ENCODE data around the gene PLXNA3.

The PLXNA3 gene

DNA sequence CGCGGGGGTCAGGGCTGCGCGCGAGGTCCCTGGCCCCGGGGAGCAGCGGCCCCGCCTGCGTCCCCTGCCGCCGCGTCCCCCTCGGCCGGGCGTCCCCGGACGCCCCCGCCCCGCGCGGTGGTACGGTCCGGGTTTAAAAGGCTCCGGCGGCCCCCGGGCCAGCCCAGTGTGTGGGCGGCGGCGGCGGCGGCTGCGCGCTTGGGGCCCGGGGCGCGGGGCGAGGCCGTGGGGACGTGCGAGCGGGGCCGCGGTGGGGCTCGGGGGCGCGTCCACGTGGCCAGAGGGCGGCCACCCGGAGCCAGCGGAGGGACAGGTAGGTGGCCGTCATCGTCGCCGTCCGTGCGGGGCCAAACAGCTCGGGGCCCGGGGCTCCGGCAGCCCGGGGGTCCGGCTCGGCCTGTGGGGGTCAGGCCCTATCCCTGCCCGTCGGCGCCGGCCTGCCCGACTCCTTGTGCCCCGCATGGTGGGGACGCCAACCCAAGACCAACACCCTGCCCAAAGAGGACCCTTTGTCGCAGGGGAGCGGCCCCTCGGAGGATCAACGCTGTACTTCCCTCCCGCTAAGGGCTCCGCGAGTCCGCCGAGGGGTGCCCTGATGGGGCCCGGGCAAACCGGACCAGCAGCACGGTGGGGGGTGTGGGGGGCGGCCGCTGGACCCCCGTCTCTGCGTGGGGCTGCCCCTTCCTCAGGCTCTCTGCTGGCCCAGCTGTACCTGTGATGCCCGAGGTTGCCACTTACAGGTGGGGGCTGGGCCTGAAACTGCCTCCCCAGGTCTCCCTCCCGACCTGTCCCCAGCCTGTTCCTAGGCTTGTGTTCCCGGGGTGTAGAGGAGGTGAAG is at the start of gene PLXNA3:
Gene PLXNA3 (plus strand): TSS at position 166 of the 838 bp plus-strand sequence. CDS start 1,903 bp downstream, outside the sequence.
- DNase-seq (ENCODE audit: low read depth, low spot score): no peak

DNA sequence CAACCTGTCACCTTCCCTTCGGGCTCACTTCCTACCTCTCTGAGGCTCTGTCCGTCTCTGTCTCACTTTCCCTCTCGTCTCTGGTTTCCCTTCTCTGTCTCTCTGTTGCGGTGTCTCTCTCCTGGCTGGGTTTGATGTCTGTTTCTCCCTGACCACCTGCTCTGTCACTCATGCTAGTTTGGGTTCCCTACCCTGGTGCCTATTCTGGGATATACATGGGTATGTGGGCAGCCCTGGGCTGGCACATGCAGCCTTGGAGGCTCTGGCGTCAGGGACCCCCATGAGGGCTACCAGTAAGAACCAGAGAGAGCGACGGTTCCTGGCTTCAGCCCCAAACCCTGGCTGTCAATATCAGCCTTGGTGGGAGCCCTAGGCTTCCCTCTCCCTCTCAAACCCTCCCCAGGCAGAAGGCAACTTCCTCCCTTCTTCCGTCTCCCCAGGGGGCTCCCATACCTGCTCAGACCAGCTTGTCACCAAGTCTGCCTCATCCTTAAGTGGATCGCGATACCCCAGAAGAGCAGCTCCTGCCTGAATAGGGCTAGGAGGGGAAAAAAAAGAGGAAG is 49.3 kb upstream of the PLXNA3 start:
- no peak for DNase-seq (ENCODE audit: low read depth, low spot score)

DNA sequence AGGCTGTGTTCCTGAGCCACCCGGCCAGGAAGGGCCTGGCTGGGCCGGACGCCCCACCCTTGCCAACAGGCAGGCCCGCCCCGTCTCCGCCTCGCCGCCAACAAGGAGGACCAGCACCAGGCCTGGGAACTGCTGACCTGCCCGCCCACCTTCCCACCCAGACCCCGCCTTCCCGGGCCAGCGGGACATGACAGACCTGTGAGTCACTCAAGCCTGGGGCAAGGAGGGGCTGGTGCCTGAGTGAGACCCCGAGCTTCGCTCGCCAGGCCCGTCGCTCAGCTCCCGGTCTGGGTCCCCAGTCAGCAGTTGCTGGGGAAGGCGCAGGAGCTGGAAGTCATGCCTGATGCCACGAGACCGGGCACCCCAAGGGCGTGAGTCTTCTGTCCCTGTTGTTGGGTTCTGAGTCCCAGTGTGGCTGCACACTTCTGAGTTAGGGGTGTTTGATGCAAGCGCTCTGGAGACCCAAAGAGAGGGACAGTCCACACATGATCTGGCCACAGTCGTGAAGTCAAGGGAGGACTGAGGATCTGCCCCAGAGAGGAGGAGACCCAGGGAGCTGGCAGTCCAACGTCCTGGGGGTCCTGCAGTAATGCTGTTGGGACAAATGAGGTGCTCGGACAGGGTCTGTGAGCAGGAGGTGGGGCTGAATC is 48.7 kb upstream of the PLXNA3 start, which contains the start of gene DNASE1L1:
Gene DNASE1L1 (minus strand): TSS at position 33 of the 650 bp plus-strand sequence. CDS start 3,686 bp downstream, outside the sequence.
- DNase-seq (ENCODE audit: low read depth, low spot score): no peak

DNA sequence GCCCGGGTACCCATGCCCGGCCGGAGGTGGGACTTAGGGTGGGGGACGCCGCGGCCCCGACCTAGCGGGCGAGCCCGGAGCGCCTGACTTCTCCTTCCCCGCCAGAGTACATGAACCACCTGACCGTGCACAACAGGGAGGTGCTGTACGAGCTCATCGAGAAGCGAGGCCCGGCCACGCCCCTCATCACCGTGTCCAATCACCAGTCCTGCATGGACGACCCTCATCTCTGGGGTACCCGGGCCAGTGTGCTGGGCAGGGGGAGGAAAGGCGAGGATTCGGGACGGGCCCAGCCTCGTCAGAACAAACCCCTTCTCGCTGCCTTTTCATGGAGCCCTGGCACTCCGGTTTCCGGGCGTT is 46.1 kb upstream of the PLXNA3 start:
- no peak for DNase-seq (ENCODE audit: low read depth, low spot score)

DNA sequence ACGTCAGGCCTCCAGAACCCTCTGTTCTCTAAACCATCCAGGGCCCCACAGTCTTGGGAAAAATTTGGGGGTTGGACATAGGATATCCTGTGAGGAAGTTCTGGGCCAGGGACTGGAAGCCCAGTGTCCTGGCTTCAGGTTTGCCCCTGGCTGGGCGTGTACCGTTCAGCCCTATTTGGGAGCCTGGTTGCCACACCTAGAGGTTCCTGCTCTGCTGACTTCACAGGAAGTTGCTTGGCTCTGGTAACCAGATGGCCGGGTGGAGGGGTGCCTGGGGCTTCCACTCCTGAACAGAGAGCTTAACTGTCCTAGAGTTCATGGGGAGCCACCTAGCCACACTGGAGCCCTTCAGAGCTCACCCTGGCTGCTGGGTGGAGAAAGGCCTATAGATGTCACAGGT is 45.6 kb upstream of the PLXNA3 start:
- DNase-seq (ENCODE audit: low read depth, low spot score): no peak

DNA sequence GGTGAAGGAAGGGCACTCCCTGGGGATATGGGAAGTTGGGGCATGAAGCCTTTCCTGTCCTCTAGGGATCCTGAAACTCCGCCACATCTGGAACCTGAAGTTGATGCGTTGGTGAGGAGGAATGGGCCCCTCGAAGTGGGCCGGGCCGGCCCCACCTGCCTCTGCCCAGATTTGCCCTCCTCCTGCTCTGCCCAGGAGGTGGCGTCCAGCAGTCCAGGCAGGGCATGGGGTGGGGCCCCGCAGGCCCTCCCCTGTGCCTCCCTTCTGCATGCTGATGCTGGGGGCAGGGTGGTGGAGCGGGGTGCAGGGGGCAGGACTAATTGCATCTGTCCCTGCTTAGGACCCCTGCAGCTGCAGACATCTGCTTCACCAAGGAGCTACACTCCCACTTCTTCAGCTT is 44.9 kb upstream of the PLXNA3 start:
- no peak for DNase-seq (ENCODE audit: low read depth, low spot score)

DNA sequence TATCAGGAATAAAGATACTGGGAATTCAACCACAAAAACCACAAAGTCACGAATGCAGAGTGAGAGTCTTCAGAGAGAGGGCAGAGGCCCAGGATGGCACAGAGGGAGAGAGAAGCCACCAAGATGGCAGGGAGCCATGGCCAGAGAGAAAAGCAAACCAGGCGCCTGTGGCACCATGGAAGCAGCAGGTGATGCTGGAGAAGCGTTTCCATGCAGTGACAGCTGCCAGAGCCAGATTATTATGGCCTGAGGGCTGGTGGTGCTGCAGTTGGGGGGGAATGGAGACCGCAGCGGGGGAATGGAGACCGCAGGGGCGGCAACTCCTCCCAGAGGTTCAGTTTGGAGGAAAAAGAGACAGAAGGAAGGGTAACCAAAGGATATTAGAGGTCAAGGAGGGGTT is 40.9 kb upstream of the PLXNA3 start:
- no peak for DNase-seq (ENCODE audit: low read depth, low spot score)

DNA sequence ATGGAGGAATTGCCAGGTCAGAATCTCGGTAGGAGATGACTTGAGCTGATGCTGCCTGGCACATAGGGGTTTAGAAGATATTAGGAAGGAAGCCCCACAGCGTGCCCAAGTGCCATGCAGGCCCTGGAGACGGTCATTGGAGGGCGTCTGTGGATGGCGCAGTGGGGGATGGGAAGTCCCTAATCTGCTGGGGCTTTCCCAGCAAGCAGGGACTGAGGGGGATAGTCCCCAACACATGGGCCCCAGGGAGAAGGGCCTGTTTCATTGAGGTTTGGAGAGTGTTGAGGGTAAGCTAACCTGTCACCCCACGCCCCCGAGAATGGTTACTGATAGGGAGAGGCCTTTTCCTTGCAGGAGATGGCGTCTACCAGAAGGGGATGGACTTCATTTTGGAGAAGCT is 38.9 kb upstream of the PLXNA3 start:
- no peak for DNase-seq (ENCODE audit: low read depth, low spot score)

DNA sequence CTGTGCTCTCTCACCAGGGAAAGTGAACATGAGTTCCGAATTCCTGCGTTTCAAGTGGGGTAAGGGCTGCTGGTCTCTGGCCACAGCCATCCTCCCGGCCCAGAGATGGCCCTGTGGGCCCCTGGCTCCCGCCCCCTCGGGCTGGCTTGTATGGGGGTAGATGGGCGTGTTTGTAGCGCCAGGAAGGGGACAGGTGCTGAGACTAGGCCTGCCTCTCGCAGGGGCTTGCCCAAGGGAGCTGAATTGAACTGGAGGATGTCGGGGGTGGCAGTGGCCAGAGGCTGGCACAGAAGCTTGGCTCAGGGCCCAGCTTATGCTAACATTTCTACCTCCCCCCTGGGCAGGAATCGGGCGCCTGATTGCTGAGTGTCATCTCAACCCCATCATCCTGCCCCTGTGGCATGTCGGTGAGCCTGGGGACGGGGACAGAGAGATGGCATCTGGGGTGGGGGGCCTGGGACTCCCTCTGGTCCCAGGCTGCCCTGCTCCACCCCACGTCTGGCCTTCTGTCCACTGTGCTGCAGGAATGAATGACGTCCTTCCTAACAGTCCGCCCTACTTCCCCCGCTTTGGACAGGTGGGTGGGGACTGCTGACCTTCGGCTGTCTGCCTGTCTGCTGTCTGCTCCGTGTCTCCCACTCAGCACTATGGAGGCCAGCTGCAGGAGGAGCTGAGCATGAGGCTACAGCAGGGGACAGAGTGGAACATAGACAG is 38.2 kb upstream of the PLXNA3 start:
- no peak for DNase-seq (ENCODE audit: low read depth, low spot score)

DNA sequence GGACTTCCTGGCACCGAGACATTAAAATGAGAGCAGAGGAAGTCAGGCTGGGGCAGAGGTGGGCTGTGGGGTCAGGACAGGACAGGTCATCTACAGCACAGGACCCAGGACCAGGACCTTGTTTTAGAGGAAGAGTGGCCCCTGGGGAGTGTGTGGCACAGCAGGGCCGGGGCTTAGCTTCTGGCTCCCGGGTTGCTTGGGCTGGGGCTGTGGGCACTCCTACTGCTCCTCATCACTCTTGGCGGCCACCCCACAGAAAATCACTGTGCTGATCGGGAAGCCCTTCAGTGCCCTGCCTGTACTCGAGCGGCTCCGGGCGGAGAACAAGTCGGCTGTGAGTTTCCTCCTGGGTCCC is 37.7 kb upstream of the PLXNA3 start:
- DNase-seq (ENCODE audit: low read depth, low spot score): no peak

DNA sequence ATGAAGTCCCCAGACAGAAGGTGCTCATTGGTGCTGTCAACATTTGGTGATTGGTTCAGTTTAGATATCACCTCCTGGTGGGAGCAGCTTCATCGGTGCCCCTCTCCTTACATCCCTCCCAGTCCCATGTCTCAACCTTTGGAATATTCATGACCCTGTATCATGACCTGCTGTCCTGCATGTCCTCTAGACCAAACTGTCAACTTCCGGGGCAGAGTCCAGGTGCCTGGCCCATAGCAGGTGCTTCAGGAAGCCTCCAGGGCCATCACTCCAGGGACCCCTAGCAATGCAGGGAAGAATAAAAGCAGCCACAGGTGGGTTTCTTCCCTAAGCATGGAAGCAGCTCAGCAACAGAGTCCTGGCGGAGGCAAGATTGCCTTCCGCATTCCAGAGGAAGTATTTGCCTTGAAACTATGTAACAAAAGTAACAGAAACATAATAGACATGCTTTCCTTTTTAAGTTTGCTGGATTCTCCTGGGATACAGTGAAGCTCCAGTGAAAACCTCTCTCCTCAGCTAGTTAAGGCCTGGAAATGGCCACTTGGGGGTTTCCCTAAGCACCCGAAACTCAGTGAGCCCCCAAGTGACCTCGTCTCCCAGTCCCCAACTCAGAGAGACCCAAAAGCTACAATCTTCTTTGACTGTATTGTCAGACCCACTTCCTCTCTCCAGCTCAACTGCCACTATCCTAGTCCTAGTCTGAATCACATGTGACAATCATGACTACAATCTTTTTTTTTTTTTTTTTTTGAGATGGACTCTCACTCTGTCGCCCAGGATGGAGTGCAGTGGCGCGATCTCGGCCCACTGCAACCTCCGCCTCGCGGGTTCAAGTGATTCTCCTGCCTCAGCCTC is 30.9 kb upstream of the PLXNA3 start:
- no peak for DNase-seq (ENCODE audit: low read depth, low spot score)

DNA sequence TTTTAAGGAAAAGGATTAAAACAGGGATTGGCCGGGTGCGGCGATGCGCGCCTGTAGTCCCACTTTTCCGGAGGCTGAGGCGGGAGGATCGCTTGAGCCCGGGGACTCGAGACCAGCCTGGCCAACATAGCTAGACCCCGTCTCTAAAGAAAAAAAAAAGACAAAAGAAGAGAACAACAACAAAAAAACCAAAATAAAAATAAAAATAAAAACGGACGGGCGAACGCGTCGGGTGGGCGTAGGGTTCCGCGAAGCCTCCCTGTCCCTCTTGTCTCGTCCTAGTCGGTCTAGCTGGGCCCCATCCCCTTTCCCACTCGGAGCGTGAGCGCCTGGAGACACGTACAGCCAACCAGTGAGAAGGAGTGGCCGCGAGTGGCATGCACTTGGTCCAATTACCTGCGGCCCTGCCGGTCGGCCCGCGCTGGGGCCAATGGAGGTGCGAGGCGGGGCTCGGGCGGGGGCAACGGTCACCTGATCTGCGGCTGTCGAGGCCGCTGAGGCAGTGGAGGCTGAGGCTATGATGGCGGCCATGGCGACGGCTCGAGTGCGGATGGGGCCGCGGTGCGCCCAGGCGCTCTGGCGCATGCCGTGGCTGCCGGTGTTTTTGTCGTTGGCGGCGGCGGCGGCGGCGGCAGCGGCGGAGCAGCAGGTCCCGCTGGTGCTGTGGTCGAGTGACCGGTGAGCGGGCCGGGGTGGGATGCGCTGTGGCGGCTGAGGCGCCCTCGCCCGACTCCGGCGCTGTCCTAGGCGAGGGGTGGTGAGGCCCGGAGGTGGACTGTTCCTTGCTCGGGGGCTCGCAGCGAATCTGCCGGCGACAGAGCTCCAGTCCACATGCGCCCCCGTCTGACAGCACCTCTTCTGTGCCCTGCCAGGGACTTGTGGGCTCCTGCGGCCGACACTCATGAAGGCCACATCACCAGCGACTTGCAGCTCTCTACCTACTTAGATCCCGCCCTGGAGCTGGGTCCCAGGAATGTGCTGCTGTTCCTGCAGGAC is 29.6 kb upstream of the PLXNA3 start, which contains the start of gene ATP6AP1:
Gene ATP6AP1 (plus strand): TSS at position 502 of the 996 bp plus-strand sequence. CDS start 16 bp downstream, at position 518.
- peak; percentile 82 for DNase-seq (ENCODE audit: low read depth, low spot score)

DNA sequence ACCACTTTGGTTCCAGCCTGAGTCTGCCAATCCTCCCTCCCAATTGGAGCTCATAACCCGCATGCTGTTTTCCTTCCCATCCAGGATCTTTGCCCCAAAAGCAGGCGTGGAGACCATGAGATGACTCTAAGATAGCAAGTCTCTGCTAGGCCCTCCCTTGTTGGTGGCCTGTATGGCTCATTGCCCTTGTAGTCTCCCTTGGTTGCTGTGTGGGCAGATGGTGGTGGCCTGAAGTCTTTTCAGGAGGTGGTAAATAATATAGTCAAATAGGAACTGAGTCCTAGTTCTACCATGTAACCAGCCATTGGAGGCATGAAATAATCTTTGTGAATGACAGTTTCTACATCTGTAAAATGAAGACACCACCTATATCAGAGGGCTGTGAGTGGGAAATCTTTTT is 28.4 kb upstream of the PLXNA3 start:
- DNase-seq (ENCODE audit: low read depth, low spot score): no peak

DNA sequence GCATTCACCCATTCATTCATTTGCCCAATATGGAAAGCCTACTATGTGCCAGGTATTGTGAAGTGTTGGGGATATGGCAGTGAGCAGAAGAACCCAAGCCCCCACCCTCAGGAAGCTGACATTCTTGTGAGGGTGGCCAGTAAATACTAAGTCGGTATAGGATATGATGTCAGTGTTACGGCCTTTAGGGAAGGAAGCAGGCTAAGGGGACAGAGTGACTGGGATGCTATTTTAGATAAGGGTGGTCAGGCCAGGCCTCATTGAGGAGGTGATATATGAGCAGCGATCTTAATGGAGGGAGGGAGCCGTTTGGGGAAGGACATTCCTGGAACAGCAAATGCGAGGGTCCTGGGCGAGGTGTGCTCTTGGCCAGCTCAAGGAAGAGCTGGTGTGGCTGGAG is 27.6 kb upstream of the PLXNA3 start:
- DNase-seq (ENCODE audit: low read depth, low spot score): no peak

DNA sequence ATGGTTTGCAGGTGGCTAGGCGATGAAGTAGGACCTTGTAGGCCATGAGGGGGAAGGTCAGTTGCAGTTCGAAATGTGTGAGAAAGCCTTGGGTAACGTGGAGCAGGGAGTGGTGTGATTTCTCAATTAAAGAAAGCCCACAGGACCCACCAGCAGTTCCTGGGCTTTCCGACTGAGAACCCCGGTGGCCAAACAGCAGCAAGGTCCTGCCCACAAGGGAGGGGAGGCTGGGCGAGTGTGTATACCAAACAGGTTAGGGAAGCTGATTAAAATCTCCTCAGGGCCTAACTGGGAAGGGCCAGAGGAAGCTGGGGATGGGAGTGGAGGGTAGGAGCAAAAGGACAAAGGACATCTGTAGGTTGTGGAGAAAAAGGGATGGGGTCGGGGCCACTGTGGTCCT is 27.2 kb upstream of the PLXNA3 start:
- no peak for DNase-seq (ENCODE audit: low read depth, low spot score)

DNA sequence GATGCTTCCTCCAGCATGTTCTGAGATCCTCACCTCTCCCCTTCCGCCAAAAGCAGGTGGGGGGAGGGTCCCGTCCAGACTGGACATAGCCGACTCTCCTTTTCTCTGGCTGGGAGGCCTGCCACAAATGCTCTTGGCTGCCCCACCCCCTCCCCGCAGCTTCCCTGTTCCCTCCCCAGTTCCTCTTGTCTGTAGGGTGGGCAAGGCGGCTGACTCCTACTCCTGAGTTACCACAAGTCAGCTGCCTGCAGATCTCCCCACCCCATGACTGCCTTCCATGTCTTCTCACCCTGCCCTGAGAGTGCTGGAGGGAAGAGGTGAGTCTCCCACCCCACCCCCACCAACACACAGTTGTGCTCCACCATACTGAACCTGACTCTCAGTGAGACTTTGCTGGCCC is 26.7 kb upstream of the PLXNA3 start:
- DNase-seq (ENCODE audit: low read depth, low spot score): no peak

DNA sequence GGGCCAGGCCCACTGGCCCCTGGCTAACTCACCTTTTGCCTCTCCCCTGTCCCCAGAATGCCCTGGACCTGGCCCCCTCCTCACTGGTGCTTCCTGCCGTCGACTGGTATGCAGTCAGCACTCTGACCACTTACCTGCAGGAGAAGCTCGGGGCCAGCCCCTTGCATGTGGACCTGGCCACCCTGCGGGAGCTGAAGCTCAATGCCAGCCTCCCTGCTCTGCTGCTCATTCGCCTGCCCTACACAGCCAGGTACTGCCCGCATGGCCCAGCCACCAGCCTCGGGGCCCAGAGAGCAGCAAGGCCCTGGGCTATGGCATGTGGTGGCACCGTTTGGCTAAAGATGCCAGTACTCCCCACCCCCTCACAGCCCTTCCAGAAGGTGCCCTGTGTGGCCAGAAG is 25.9 kb upstream of the PLXNA3 start:
- DNase-seq (ENCODE audit: low read depth, low spot score): no peak

DNA sequence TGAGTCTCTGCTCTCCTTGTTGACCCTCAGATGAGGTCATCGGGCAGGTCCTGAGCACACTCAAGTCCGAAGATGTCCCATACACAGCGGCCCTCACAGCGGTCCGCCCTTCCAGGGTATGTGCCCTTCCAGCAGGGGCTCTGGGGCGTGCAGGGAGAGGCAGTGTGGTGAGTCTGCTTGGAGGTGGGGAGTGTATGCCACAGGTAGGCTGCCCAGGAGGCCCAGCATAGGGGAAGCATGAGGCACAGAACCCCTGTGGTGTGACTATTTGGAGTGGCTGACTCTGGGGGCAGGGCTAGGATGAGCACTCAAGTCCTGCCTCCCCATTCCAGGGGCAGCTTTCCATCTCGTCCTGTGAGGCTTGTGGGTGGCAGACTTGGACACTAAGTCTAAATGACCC is 24.5 kb upstream of the PLXNA3 start:
- no peak for DNase-seq (ENCODE audit: low read depth, low spot score)

DNA sequence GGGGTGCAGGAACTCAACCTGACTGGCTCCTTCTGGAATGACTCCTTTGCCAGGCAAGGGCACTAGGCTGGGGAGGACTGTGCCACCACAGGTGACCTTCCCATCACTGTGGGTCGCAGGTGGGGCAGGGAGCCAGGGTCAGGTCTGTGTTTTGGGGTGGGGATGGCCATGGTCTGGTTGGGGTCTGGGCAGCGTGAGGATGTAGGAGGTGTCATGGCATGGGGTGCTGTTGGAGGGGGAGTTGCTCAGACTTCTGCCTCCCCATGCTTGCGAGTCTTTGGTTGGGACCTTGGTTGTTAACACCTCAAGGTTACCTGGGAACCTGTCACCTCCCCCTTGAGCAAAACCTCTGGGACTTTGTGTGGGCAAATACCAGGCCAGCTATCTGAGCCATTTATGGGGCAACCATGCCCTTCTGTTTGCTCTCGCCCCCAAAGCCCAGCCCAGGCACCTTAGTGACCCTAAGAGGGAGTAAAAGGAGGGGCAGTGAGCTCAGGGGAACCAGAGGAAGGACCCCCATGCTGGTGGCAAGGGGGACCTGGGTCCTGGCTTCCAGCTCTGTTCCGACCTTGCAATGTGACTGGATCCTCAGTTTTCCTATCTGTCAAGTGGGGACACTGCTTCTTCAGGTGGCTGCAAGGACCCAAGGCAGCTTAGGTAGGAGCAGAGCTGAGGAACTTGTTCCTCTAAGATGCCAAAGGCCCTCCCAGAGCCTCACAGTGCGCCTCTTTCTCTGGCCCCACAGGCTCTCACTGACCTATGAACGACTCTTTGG is 23.5 kb upstream of the PLXNA3 start:
- DNase-seq (ENCODE audit: low read depth, low spot score): no peak
